GM13977 (cell line): Measurements from ENCODE around the gene BBS10.
A peak's percentile ranks its signal among the peaks of the same experiment; 100 is the strongest.

Experiments used
- DNase-seq: peaks from one replicate; pipeline ENCODE4 v3.0.0; 2012; ENCODE audit warnings: low spot score
- CTCF ChIP-seq: IDR thresholded peaks from 2 replicates; pipeline ENCODE4 v1.5.1; 2012; ENCODE audit warnings: mild to moderate bottlenecking, control low read depth; ENCODE audit not compliant: insufficient read depth; ENCODE audit errors: extremely low read depth, missing control alignments
- in situ Hi-C: fragments of 300-500 bp; cut with MboI; formaldehyde crosslinking; loops from one replicate; pipeline ENCODE4 v1.12.0; 2022; ENCODE audit warnings: low sequenced_read_pairs, low pct_unique_long_range_greater_than_20kb, mixed read lengths, inconsistent platforms; ENCODE audit not compliant: unreplicated experiment

The BBS10 gene

GRCh38 chr12:76356071-76356470, 7.9 kb upstream of the BBS10 start:
- DNase-seq: no peak
- TF ChIP-seq CTCF: no peak
- in situ Hi-C loops: no loop called here

GRCh38 chr12:76346798-76347420, 1.3 kb downstream of the BBS10 start:
- DNase-seq: no peak
- peak; percentile 58 for TF ChIP-seq CTCF
- in situ Hi-C loops: loop anchor here (10.0 to 25.0 kb wide), 3 partner anchors 172 to 810 kb away; no protein-coding TSS in a partner anchor

GRCh38 chr12:76346236-76346635, 2.0 kb downstream of the BBS10 start:
- TF ChIP-seq CTCF: no peak

GRCh38 chr12:76345569-76345968, 2.6 kb downstream of the BBS10 start:
- in situ Hi-C loops: loop anchor here (10.0 to 25.0 kb wide), 3 partner anchors 171 to 808 kb away; no protein-coding TSS in a partner anchor
- DNase-seq: no peak
- TF ChIP-seq CTCF: no peak

More at GRCh38 chr12:76346236-76346635, 2.0 kb downstream of the BBS10 start:
- DNase-seq: no peak
- in situ Hi-C loops: loop anchor here (10.0 to 25.0 kb wide), 3 partner anchors 171 to 809 kb away; no protein-coding TSS in a partner anchor

- in situ Hi-C loops: loop anchor here (10.0 to 25.0 kb wide), 3 partner anchors 167 to 804 kb away; no protein-coding TSS in a partner anchor
- DNase-seq: no peak
- TF ChIP-seq CTCF: no peak
Observed at GRCh38 chr12:76341436-76342030, 6.7 kb downstream of the BBS10 start.

- in situ Hi-C loops: loop anchor here (10.0 to 25.0 kb wide), 3 partner anchors 166 to 804 kb away; no protein-coding TSS in a partner anchor
- TF ChIP-seq CTCF: no peak
- no peak for DNase-seq
Observed at GRCh38 chr12:76340680-76341435, 7.4 kb downstream of the BBS10 start.
